GM19099 (cell line): ENCODE results near the gene GPSM3.
A peak's percentile ranks its signal among the peaks of the same experiment; 100 is the strongest.

Experiments
- POLR2A ChIP-seq: IDR thresholded peaks from 3 replicates; pipeline ENCODE4 v1.6.1; 2011; ENCODE audit warnings: low read depth; ENCODE audit not compliant: insufficient read length; ENCODE audit errors: extremely low read depth

The GPSM3 gene

DNA sequence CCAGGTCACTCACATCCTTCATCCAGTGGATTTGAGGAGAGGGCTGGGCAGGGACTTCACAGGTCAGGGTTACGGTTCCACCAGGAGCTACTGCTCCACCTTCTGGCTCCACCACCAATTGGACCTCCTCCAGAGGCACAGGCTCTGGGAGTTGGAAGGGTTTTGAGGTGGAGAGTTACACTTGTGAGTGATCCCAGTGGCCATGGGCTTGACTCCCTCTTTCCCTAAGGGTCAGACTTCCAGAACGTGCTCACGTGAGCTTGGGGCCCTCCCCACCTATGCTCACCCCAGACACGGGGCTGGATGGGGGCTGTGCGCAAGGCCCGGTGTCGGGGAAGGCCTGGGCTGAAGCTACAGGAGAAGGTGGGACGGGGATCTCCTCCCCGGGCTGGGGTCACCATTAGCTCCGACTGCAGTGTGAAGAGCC is 9.9 kb downstream of the GPSM3 start:
- no peak for TF ChIP-seq POLR2A

DNA sequence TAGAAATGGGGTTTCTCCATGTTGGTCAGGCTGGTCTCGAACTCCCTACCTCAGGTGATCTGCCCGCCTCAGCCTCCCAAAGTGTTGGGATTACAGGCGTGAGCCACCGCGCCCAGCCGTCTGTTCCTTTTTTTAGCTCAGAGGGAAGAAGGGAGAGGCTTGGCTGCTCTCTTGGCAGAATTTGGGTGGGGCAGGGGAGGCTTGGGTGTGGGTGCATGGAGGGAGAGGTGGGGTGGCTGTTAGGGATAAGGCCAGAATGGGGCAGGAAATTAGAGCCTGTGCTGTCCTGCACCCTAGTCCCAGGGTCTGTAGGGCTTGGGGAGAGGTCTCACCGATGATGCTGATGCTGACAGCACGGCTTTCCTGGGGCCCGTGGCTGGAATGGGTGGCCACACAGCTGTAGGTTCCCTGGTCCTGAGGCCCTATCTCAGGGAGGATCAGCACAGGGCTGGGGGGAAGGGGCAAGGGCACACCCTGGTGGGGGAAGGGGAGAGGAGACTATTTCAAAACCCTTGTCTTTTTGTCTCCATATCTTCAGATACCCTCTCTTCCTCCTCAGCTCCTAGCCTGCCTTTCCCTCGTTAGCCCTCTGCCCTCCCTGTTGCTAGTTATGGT is 10.4 kb downstream of the GPSM3 start:
- TF ChIP-seq POLR2A = no peak

DNA sequence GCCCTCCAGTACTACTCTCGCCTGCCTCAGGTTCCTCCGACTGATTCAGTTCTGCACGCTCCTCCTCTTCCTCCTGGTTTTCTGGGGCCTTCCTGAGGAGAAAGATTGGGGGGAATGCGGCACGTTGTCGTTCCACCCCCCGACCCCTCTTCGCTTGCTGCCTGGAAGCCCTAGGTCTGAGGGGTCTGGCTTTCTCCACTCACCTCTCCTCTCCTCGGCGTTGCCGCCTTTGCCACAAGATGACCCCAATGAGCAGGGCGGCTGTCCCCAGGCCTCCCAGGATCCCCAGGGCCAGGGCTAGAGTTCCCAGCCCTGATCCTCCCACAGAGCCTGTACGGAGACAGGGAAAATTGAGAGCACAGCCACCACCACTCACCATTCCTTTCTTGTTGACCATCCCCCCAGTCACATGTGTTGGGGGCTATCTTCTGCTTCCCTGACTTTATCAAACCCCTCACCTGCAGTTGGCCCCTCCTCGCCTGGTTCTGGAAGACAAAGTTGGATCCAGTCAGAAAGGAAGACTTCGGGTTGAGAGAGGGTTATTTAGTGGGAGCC is 11.2 kb downstream of the GPSM3 start:
- no peak for TF ChIP-seq POLR2A

DNA sequence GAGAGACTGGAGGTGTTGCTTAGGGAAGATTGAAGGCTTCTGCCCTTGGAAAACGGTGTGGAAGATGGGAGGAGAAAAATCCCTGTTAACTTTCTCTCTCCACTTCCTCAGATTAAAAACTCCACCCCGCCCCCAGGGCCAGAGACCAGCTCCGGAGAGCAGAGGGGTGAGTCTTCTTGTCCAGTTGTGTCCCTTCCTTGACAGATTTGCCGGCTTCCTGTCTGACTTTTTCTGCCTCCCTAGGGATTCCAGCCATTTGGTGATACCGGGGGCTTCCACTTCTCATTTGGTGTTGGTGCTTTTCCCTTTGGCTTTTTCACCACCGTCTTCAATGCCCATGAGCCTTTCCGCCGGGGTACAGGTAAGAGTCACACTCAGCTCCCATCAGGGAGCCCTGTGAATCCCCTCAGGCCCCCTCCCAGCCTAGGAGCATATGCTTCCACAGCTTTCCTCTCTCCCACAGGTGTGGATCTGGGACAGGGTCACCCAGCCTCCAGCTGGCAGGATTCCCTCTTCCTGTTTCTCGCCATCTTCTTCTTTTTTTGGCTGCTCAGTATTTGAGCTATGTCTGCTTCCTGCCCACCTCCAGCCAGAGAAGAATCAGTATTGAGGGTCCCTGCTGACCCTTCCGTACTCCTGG is 12.6 kb downstream of the GPSM3 start:
- TF ChIP-seq POLR2A = no peak

DNA sequence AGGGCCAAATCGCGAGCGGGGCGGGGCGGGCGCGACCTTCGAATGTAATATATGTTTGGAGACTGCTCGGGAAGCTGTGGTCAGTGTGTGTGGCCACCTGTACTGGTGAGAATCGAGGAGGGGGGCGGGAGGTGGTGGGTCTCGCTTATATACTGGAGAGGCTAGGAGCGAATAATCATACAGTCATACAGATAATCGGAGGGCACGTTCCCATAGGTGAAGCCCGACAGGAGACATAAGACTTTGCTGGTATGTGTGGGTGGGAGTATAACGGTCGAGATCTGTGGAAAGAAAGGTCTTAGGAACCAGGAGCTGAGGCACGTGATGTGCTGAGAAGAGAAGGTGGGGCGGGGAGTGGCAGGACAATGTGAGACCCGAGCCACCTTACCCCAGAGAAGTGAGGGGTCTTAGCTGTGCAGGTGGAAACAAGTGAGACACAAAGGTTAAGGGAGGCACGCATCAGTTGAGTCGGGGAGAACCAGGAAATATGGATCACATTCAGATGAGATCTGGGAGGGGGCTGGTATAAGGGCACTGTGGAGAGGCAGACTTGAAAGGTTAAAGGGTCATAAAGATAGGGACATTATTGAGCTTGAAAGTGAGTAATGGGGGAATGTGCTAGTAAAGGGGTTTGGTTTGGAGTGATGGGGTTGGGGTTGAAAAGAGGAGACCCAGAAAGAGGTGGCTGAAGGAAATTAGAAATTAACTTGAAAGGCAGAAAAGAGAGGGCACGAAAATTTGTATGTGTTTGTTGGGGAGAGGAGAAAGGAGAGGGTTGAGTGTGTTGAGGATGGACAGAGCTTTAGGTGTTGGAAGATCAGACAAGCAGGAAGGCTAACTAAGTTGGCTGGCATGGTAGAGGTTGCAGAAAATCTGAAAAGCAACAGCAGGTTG is 13.6 kb downstream of the GPSM3 start:
- TF ChIP-seq POLR2A = peak; percentile 43

DNA sequence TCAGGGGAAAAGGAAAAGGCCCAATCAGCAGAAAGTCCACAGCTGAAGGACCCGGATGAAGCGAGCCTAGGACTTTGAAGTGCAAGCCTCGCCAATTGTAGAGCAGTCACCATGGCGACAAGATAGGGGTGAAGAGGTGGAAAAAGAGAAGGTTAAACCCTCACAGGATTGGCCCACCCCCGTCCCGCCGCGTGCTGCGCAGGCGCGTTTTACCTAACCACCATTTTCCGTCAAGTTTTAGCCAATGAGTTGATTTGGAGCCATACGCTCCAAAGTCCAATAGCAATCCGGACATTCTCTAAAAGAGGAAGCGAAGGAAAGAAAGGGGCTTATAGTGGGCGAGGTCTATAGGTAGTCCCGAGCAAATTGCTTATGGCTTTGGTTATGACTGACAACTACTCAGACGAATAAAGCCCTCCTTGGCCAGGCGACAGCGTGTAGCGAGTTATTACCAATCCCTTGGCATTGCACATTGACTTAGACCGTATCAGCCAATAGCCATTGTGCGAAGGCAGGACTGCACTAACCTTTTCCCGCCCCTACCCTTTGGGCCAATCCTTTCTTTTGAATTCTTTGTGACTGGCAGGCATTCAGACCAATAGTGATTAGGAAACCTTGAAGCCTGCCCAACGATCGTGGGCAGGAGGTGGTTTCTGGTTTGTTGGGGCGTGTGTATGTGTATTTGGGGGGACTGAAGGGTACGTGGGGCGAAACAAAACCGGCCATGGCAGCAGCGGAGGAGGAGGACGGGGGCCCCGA is 14.5 kb downstream of the GPSM3 start, which contains the start of gene RNF5:
Gene RNF5 (plus strand): TSS at position 618 of the 759 bp plus-strand sequence. CDS start 107 bp downstream, at position 725.
- TF ChIP-seq POLR2A = no peak

DNA sequence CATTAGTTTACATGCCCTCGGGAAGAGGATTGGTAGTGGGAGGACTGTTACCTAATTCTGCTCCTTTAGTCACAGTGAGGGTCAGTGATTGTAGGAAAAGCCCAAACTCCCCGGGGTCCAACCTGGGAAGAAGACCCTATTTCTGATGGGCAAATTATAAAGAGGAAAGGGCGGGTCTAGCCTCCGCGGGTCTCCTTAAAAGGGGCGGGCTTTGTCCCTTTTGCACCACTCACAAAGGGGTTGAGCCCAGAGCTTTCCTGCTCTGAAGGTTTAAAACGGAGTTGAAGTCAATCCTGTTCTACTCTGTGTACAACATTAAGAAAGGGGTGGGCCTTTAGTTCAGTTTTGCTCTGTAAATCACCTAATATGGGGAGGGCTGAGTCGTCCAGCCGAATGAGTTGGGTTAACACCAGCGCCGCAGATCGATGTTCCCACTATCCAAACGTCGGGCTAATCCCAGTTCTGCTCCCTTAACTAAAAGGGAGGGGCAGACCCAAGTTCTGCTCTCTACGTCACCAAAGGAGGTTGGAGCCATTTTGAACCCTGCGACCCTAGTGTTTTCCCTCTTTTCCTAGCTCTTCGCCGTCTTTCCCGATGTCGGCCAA is 15.2 kb downstream of the GPSM3 start:
- TF ChIP-seq POLR2A = peak; percentile 17

DNA sequence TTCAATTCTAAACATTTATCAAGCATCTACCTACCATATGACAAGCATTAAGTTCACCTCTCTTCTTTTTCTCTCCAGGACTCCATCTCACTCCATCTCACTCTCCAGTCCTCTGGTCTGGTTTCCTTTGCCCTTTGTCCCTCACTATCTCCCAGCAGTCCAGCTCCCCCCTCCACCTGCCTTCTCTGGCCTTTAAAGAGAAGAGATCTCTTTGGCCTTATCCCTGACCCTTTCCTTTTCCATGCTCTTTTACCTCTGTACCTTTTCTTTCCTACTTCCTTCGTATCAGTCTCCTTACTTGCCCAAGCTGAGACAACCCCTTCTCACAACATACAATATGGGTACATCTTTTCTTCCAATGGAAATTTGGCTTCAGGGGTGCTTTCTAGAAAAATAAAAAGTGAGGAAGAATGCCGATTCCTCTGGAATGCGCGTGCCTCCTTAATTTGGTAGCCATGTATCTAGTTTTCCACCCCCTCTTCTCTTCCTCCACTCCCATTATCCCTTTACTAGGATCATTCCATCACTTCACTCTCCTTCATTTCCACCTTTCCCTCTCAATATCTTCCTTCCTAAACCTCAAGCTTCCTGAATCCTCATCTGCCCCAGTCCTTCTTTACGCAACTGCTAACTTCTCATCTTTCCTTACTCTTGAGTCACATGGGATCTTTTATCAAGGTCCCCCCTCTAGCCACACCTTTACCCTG is 15.8 kb downstream of the GPSM3 start:
- TF ChIP-seq POLR2A = no peak

DNA sequence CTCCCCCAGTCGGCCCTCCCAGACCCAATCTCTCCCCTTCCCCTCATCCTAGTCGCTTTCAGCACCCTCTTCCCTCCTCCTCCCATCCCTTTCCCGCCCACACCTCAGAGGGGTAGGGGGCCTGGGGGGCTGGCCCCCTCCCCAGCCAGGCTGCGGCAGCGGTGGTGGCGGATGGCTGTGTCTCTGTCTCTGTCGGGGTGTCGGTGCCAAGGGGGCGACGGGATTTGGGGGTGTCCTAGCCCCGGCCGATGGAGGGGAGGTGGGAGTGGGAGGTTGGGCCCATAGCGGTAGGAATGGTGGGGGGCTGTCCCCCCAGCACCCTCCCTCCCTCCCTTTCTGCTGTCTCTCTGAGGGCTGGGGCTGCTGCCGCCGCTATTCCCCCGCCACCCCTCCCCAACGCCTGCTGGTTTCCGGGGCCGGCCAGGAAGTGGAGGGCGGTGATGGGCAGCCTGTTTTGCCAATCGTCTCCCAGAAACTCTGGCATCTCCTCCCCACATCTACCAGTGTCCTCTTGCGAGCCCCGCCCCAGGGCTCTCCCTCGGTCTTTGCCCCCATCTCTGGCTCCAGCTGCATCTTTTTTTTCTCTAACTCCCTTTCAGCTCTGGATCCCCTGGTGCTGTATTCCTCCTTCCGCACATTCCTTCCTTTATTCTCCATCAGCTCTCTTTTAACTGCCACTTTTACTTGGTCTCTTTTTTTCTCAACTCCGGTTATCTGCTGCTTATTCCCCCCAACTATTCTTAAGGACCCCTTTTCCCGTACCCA is 16.6 kb downstream of the GPSM3 start, which contains the start of gene AGPAT1:
Gene AGPAT1 (minus strand): TSS at position 374 of the 765 bp plus-strand sequence. CDS start 4,588 bp downstream, outside the sequence.
- peak; percentile 68 for TF ChIP-seq POLR2A

DNA sequence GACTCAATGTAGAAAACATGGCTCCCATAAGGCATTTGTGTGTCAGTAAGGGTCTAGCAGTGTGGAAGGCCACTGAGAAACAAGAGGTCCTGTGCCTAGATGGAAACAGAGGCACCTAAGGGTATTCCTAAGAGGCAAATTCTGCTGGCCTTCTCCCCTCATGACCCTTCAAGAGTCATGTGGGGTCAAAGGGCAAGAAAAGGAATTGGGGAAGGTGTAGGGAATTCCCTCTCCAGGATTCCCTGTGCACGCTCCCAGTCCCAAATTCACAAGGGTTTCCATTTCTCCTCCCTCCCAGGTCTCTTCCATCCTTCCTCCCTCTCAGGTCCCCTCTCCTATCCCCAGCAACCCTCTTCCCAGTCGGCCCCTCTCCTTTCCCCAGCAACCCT is 17.1 kb downstream of the GPSM3 start:
- TF ChIP-seq POLR2A = no peak

DNA sequence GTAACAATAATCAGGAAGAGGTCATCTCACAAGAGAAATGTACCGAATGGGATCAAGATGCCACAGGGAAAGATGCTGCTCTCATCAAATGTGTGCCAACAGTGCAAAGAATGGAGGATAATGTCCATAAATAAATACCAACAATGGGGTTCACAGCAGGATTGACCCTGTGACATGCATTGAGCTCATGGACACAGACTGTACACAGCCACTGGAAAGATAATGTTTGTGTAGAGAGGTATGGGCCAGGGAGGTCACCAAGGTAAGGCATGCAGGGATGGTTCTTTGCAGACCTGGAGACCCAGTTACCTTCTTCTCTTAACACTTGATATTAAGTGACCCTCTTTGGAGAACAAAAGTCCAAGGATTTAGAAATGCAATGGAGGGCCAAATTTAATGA is 18.0 kb downstream of the GPSM3 start:
- no peak for TF ChIP-seq POLR2A

DNA sequence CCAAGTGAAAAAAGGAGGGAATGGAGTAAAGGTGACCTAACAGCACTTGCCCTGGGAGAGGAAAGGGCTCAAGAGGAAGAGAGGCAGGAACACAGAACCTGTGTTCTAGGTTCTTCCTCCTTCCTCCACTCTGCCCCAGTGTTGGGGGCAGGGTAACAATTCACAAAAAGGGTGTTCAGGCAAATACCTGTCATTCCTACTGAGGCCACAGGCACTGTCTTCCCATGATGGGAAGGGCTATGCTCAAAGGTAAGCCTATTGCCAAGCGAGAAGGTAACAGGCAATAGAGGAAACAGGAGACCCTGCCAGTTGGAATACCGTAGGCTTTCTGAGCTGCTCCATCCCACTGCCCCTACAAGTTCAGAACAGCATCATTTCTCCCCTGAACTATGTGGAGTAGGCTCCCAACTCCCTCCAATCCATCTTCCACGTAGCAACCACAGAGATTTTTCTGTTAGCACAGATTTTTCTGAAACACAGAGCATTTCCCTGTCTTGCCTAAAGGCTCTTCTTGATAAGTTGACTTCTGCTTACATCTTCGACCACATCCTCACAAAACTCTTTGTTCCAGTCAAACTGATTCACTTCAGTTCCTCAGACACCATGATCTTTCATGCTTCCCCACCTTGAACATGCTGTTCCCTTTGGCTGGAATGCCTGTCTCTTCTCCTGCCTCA is 19.3 kb downstream of the GPSM3 start:
- no peak for TF ChIP-seq POLR2A
